Measurements from ENCODE around the gene TMEM156.
A peak's percentile ranks its signal among the peaks of the same experiment; 100 is the strongest.

Gene TMEM156

DNA sequence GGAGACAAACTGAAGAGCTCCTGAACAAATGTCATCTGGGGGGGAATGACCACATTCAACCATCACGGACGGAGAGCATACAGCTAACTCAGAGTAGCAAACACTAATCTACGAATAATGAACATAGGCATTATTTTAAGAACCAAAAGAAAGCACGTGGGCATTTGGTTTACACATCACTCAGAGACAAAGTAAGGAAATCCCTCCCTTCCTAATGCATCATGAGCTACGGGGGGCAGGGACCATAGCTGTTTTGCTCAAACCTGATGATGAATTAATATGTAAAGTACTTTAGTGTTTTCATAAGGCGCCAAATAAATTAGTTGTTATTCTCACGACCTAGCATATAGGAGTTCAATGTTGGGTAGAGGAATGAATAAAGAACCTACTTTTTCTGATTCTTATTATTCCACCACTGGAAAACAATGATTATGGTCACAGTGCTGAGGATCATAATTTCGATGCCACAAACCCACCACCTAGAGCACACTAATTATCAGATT is 11.7 kb upstream of the TMEM156 start:
- H3K4me3 ChIP-seq (ENCODE audit: low read depth, low read length): peak overlapping the region; percentile 83
- no peak for TF ChIP-seq CTCF (IDR thresholded peaks at IDR 0.05; ENCODE audit: low read depth, low read length)

GRCh38 chr4:39043058-39043860 is 11.1 kb upstream of the TMEM156 start:
- peak overlapping the region; percentile 83 for H3K4me3 ChIP-seq (ENCODE audit: low read depth, low read length)
- no peak for TF ChIP-seq CTCF (IDR thresholded peaks at IDR 0.05; ENCODE audit: low read depth, low read length)

GRCh38 chr4:39042366-39042765 is 10.2 kb upstream of the TMEM156 start:
- no peak for TF ChIP-seq CTCF (IDR thresholded peaks at IDR 0.05; ENCODE audit: low read depth, low read length)
- no peak overlapping the region for H3K4me3 ChIP-seq (ENCODE audit: low read depth, low read length)

- TF ChIP-seq CTCF (IDR thresholded peaks at IDR 0.05; ENCODE audit: low read depth, low read length): no peak
- no peak overlapping the region for H3K4me3 ChIP-seq (ENCODE audit: low read depth, low read length)
Observed at GRCh38 chr4:39039108-39039507, 6.9 kb upstream of the TMEM156 start.

DNA sequence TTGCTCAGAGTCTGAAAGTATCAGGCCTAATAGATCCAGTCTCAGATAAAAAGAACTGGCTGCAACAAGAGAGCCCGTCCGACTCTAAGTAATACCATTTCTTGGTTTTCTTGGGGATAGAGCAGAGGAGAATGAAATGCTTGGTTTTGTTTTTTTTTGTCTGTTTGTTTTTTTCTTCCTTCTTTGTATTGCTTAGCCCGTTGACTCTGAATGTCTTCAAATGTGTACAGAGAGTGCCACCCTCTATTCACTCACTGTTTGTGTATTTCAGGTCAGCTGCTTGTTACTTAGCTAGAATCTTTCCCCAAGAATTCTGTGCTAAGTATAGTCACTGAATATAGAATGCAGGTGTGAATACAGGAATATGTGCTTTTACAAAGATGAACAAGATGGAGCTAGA is 5.7 kb upstream of the TMEM156 start:
- no peak for TF ChIP-seq CTCF (IDR thresholded peaks at IDR 0.05; ENCODE audit: low read depth, low read length)
- H3K4me3 ChIP-seq (ENCODE audit: low read depth, low read length): no peak overlapping the region

DNA sequence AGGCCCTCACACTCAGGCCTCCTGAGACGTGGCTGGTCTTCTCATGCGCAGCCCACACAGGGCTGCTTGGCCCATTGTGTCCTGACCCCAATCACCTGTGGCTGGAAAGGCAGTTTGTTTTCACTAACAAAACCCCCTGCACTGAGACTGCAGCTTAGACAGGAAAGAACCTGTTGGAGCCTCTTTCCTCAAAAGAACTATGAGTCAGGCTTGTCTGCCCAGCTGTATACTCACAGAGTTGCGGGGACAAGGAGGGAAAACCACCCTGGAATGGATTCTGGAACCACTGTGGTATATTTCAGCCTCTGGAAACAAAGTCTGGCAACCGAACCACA is 5.2 kb upstream of the TMEM156 start:
- H3K4me3 ChIP-seq (ENCODE audit: low read depth, low read length): no peak overlapping the region
- TF ChIP-seq CTCF (IDR thresholded peaks at IDR 0.05; ENCODE audit: low read depth, low read length): no peak

DNA sequence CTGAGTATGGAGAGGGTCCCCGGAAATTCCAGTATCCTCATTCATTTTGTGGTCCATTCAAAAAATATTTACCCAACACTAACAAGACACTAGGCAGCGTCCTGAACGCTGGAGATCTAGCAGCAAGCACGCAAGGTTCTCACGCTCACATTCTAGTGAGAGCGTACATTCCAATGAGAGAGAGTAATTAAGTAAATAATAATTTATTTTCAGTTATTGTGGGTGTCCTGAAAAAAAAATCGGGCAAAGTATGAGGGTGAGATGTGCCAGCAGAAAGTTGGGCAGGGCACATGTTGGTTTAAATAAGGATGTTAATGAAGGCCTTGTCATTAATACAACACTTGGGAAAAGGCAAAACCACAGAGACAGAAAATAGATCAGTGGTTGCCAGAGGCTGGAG is 4.0 kb upstream of the TMEM156 start:
- no peak overlapping the region for H3K4me3 ChIP-seq (ENCODE audit: low read depth, low read length)
- no peak for TF ChIP-seq CTCF (IDR thresholded peaks at IDR 0.05; ENCODE audit: low read depth, low read length)

DNA sequence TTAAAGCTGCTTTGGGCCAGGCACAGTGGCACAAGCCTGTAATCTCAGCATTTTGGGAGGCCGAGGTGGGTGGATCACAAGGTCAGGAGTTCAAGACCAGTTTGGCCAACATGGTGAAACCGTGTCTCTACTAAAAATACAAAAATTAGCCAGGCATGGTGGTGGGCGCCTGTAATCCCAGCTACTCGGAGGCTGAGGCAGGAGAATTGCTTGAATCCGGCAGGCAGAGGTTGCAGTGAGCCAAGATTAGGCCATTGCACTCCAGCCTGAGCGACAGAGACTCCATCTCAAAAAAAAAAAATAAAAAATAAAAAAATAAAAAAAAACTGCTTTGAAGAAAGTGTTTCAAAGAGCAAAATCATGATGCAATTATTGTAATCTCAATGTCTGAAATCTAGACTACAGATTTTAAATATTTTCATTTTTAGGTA is 604 bp downstream of the TMEM156 start:
- H3K4me3 ChIP-seq (ENCODE audit: low read depth, low read length): peak overlapping the region; percentile 22; the same call in 1 of the 2 replicates

Data from WI38 (cell line).